ENCODE data around the gene BIRC7.
A peak's percentile ranks its signal among the peaks of the same experiment; 100 is the strongest.
"Not testable (repeated sequence)": the region's sequence is repeated elsewhere in the genome, so short reads cannot be mapped to it uniquely, and the experiment has no call there.

The BIRC7 gene

GRCh38 chr20:63208346-63208909, 27.3 kb upstream of the BIRC7 start:
- no peak for DNase-seq

- DNase-seq, result no peak
Measured at GRCh38 chr20:63210011-63210605, 25.6 kb upstream of the BIRC7 start.

GRCh38 chr20:63212393-63212730, 23.3 kb upstream of the BIRC7 start:
- no peak for DNase-seq

GRCh38 chr20:63212792-63213191, 22.9 kb upstream of the BIRC7 start:
- DNase-seq, result no peak

- DNase-seq, result no peak
Measured at GRCh38 chr20:63214514-63214913, 21.2 kb upstream of the BIRC7 start.

GRCh38 chr20:63215101-63216040, 20.3 kb upstream of the BIRC7 start:
- no peak for DNase-seq

DNA sequence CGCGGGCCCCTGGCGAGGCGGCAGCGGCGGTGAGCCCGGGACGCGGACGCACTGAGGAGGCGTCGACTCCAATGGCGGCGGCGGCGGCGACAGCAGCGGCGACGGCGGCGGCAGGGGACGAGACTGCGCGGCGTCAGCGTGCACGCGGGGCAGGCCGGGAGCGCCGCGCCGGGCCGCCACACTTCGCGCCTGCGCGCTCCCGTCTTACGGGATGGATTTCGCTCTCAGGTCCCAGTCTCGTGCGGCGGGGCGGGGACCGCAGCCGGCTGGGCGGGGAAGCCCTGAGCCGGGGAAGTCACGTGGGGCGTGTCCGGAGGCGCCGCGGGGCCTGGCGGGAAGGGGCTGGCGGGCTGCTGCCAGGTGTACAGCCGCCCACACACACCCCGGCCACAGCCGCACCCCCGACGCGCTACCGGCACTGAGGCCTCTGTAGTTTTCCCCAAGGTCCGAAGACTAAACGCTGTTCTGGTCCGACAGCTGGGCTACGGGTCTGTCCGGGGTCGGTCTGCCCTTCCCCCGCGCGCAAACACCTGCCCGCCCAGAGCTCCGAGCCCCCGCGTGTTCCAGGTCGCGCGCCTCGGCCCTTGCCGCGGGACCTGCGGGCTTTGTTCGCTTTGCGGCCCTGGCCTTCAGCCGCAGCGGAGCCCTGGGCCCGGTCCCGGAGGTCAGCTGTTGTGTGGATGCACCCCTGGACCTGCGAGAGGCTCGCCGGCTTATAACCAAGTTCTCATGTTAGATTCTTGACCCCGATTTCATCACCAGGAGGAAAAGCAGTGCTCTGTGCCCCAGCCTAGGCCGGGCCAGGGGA, 19.5 kb upstream of the BIRC7 start, which contains the start of gene YTHDF1:
YTHDF1 (minus strand) TSS at position 91 of the 808 bp plus-strand sequence. CDS start 239 bp downstream, outside the sequence.
- peak; percentile 90 for DNase-seq

DNA sequence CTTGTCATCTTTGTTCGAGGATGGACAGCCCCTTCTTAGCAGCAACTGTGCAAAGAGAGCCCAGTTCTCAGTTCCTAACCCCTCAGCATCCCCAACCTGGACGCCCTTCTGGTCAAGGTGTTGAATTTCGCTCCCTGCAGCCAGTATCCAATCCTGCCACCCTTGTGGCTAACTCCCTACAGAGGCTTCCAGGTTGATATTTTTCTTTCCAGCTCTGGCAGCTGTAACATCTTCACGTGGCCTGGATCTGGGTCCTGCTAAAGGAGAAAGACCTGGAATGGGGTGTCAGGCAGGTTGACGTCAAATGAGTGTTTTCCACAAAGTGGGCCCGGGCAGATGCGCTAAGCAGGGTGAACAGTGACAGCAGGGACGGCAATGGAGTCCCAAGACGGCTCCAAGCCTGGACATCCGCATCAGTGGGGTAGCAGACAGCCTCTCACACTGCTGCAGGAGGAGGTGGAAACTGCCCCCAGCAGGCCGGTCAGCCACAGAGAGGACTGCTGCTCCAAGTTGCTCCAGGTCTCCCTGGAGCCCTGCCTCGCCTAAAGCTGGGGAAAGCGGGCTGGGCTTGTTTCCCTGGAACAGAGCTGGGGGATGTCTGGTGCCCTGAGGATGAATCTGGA, 18.7 kb upstream of the BIRC7 start:
- no peak for DNase-seq

GRCh38 chr20:63217706-63218105, 18.0 kb upstream of the BIRC7 start:
- DNase-seq, result no peak

- DNase-seq, result no peak
Measured at GRCh38 chr20:63218701-63219446, 16.8 kb upstream of the BIRC7 start.

DNA sequence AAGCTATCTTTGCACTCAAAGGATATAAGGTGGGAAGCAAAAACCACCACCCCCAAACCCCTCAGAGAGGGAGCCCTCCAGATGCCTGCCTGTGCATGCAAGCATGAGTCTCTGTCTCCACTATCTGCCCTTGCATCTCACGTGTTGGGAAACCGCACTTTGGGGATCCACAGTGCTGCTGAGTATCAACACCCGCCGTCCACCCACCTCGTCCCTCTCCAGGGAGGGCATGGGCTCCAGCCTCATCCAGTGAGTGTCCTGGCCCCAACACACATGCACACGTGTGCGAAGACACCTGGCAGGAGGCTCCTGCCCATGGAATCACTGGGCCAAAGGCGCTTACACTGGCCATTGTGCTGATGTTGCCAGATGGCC, 16.3 kb upstream of the BIRC7 start:
- DNase-seq, result no peak

- no peak for DNase-seq
Measured at GRCh38 chr20:63219866-63220521, 15.7 kb upstream of the BIRC7 start.

DNA sequence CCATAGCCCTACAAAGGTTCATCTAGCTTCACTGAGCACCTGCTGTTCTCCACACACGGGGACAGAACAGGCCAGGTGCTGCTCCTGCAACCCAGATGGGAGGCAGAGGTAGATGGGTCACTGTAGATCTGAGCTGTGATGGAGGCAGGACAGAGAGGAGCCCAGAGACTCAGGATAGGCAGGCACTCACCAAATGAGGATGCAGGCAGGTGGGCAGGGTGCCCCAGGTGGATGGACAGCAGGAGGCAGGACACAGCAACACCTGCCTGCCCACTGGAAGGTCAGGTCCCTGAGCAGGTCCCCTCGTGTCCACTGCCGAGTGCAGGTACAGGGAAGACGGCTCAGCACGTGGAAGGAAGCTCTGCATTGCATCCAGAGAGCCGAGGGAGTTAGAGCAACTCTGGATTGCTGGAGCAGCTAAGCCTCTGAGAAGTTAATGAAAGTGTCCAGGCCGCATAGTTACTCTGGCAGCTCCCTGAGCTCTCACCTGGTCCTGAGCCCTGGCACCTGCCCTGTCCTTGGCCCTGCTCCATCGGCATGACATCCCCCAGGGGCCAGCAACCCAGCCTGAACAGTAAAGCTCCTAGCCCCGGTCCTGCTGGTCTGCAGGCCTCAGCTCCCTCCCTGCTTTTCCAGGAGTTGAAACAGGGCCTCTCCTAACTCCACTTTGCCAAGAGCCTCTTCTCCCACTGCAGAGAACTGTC, 14.9 kb upstream of the BIRC7 start:
- DNase-seq, result no peak

DNA sequence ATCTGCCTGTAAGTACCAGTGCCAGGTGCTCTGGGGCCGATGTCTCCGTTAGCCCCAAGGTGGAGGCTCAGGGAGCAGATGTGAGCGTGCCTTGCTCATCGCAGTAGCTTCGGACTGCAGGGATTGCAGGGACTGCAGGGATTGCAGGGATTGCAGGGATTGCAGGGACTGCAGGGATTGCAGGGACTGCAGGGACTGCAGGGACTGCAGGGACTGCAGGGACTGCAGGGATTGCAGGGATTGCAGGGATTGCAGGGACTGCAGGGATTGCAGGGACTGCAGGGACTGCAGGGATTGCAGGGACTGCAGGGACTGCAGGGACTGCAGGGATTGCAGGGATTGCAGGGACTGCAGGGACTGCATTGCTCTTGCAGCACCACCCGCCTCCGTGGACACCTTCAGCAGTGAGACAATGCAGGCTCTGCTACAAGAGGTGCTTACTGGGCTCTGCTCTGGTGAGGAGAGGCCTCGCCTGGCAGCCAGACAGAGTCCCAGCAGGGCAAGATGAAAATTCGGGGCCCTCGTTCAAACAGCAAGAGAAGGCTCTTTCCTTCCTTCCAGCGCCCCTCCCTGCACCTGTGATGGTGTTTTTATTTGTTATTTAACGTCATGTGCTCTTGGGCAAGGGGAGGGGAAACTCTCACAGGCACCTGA, 14.2 kb upstream of the BIRC7 start:
- DNase-seq, result not testable (repeated sequence)

DNA sequence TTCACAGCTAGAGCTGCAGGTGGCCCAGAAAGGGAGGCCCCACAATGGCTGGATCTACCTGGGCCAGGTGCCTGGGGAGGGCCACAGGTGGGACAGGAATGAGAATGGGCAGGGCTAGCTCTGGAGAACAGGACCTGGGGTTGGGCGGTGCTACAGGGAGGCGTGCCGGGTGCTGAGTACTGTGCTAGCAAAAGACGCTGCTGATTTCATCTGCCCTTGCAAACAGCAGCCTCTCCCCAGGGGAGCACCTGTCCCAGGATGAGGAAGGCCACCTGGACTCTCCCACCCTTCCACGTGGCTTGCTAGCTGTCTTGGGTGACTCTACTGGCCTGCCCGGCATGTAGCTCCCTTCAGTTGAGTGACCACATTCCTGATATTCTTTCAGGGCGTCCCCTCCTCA, 13.2 kb upstream of the BIRC7 start:
- DNase-seq, result no peak

GRCh38 chr20:63223121-63223825, 12.4 kb upstream of the BIRC7 start:
- no peak for DNase-seq

GRCh38 chr20:63223826-63224207, 11.9 kb upstream of the BIRC7 start:
- no peak for DNase-seq

DNA sequence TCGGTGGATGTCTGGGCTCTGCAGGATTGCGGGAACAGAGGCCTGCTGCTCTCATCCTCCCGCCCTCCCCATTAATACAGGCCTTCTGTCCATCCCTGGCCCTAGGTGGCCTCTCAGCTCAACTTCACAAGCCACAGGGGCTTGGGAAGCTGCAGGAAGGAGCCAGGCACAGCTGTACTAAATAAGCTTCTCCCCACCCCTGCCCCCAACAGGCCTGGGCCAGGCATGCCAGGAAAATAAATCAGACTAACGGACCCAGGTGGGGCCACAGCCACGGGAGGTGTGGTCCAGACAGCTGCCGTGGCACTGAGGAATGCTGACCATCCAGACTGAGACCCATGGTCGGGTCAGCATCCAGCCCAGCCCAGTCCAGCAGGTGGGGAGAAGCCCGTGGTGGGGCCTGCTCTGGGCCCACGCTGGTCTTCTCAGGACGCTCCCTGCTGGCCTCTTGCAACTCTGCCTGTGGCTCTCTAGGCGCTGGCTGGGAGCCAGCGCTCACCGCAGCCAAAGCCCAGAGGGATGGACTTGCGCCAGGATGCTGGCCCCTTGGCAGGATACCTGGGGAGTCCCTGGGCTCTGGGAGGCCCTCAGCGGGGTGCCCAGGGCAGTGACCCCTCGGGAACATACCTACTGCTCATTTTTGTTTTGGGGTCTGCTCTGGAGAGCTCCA, 11.2 kb upstream of the BIRC7 start:
- no peak for DNase-seq

DNA sequence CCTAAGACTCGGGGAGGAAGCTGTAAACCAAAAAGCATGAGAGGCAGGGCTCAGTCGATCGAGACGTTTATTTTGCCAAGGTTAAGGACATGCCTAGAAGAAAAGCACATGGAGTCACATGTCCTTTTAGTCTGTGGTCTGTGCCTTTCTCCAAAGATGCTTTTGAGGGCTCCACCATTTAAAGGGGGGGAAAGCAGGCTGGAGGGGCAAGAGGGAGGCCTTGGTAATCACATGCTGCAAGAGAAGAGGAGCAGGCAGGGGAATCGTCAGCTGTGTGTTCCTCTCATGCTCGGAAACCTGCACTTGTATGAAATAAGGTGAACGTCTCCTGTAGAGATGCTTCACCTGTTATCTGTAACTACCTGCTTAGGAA, 10.6 kb upstream of the BIRC7 start:
- no peak for DNase-seq
